ENCODE results near the gene POP5. TPM values are rescaled to one million over a fixed set of nuclear protein-coding genes. Genes with fewer than 3 reads are reported as not detected.
"Not testable (repeated sequence)": the region's sequence is repeated elsewhere in the genome, so short reads cannot be mapped to it uniquely, and the experiment has no call there.

POP5 gene
- total and polyA plus RNA-seq, 2 of the 4 experiments (the other 2 are of a cell fraction), result 69.5 to 99.4 TPM

GRCh38 chr12:120611534-120611933 lies 30.3 kb upstream of the POP5 start:
- H3K4me2 ChIP-seq (ENCODE audit: low read depth, low read length); dilution Hi-C loops (cut with HindIII; ENCODE audit: low sequenced_read_pairs, unreplicated experiment); ATAC-seq (ENCODE audit: low read depth); H4K20me1 ChIP-seq (ENCODE audit: insufficient read depth, low read length); POLR2A ChIA-PET (ENCODE audit: unreplicated experiment); H4K91ac ChIP-seq (ENCODE audit: insufficient read depth, low read depth, low read length); H3K23ac ChIP-seq (ENCODE audit: low read depth, low read length); H3K18ac ChIP-seq (ENCODE audit: low read depth, low read length); H2AFZ ChIP-seq (replicated peaks; ENCODE audit: low read length, poor library complexity); H3K4ac ChIP-seq (ENCODE audit: low read depth, low read length); H3K4me3 ChIP-seq (ENCODE audit: insufficient read depth, low read depth, low read length); H3K9me1 ChIP-seq (ENCODE audit: insufficient read depth, low read length); H2BK5ac ChIP-seq (ENCODE audit: low read depth, low read length, poor library complexity, severe bottlenecking); H3K9ac ChIP-seq (ENCODE audit: low read depth, low read length); intact Hi-C loops (cut with micrococcal nuclease); H3K14ac ChIP-seq (replicated peaks; ENCODE audit: low read depth, low read length); H2BK120ac ChIP-seq (ENCODE audit: low read depth, low read length); H2AK5ac ChIP-seq (ENCODE audit: low read depth, low read length); H2BK15ac ChIP-seq (ENCODE audit: low read depth, low read length); H3K4me1 ChIP-seq (ENCODE audit: control insufficient read depth, insufficient read depth, low read length); CTCF ChIA-PET; H3K27ac ChIP-seq (ENCODE audit: insufficient read depth, low read length); H4K8ac ChIP-seq (ENCODE audit: low read depth in 2 of 2, low read length in 2 of 2); H3K56ac ChIP-seq (ENCODE audit: extremely low read depth, insufficient read depth, low read length); in situ Hi-C loops (cut with MboI; ENCODE audit: low sequenced_read_pairs); DNase-seq; H4K5ac ChIP-seq (ENCODE audit: low read depth, low read length); H3K9me3 ChIP-seq (ENCODE audit: control insufficient read depth, insufficient read depth, low read length); H2BK20ac ChIP-seq (ENCODE audit: low read depth, low read length); H3K36me3 ChIP-seq (ENCODE audit: control insufficient read depth, insufficient read depth, low read length); BruUV-seq (replicated peaks); H2AK9ac ChIP-seq (replicated peaks; ENCODE audit: low read depth, low read length, poor library complexity); H3K79me1 ChIP-seq (ENCODE audit: low read depth in 1 of 2, low read length in 2 of 2): not testable (repeated sequence)
- 20% methylated on average over 1 of the region's 1 CpG; no CpG with 5 or more reads in 1 of the 2 experiments for WGBS, 2 experiments (ENCODE audit: extremely low coverage in 2 of 2, insufficient read length in 1 of 2)
- H3K27me3 ChIP-seq (ENCODE audit: control insufficient read depth, insufficient read depth, low read length), result peaks cover 27% of the 10 kb centered on the region

All from IMR-90 (cell line).